HFFc6 (cell line): ENCODE data around the gene FAM210A. TPM values are rescaled to one million over a fixed set of nuclear protein-coding genes. Genes with fewer than 3 reads are reported as not detected.

Experiments used
- DNase-seq: peaks from one replicate; pipeline ENCODE4 v3.0.0-alpha.2; 2018
- H3K27ac Mint-ChIP-seq: 2 replicates; pipeline ENCODE4 v1.8.0; 2020; ENCODE audit warnings: mild to moderate bottlenecking, mixed read lengths
- H3K27me3 Mint-ChIP-seq: 2 replicates; pipeline ENCODE4 v1.8.0; 2021; ENCODE audit warnings: mild to moderate bottlenecking, moderate library complexity, mixed read lengths; ENCODE audit not compliant: insufficient read depth
- H3K36me3 Mint-ChIP-seq: 2 replicates; pipeline ENCODE4 v1.8.0; 2021; ENCODE audit warnings: low read depth, mixed read lengths
- H3K4me1 Mint-ChIP-seq: 2 replicates; pipeline ENCODE4 v1.8.0; 2020; ENCODE audit warnings: low read depth, mixed read lengths
- H3K4me3 Mint-ChIP-seq: 2 replicates; pipeline ENCODE4 v1.8.0; 2020; ENCODE audit warnings: mild to moderate bottlenecking, moderate library complexity, mixed read lengths
- H3K9me3 Mint-ChIP-seq: 2 replicates; pipeline ENCODE4 v1.8.0; 2020; ENCODE audit warnings: mild to moderate bottlenecking, mixed read lengths
- CTCF ChIP-seq: fragments of 200-600 bp; sonication (generic); IDR thresholded peaks from 2 replicates; pipeline ENCODE4 v1.5.0; 2021; ENCODE audit warnings: antibody characterized with exemption, mild to moderate bottlenecking
- total RNA-seq, 6 experiments: library from RNA; stranded (reverse); fragmentation: NEBNext Ultra II Directional; extraction: Animal tissue kit (Norgen Biotek cat#: 25700); gene quantifications; 2 replicates in 1 of 6; 3 replicates in 5 of 6; pipeline ENCODE4 v1.2.3, GENCODE V29; 2021

FAM210A gene
- total RNA-seq, 6 experiments from 2014 or later, result 11.5 to 19.7 (median 13.0) TPM

- Mint-ChIP-seq H3K27ac (no peak overlapping the region), H3K4me3 (no peak overlapping the region), H3K27me3 (peaks cover 14% of the 10 kb centered on the region), H3K36me3 (no peaks in the 10 kb centered on the region), H3K9me3 (no peaks in the 10 kb centered on the region), H3K4me1 (no peaks in the 10 kb centered on the region)
- no peak for DNase-seq
- TF ChIP-seq CTCF, result no peak
Observed at GRCh38 chr18:13635046-13635445, 91.3 kb downstream of the FAM210A start.

DNA sequence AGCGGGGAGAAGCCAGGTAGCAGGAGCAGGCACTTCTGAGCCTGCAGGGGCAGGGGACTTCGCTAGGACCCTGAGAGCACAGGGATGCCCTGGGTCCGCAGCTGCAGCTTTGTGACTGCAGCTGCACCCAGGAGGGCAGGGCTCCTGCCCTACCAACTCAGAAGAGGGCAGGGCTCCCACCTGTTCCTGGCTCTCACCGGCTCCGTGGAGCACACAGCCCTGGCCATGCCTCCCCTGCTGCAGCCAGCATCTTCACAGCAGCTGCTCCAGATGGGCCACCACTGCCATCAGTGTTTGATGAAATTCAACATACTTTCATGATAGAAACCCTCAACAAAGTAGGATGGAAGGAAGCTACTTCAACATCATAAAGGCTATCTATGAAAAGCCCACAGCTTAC is 92.7 kb downstream of the FAM210A start:
- H3K27me3 Mint-ChIP-seq, result peaks cover 12% of the 10 kb centered on the region
- H3K27ac Mint-ChIP-seq, result no peak overlapping the region
- H3K36me3 Mint-ChIP-seq, result no peaks in the 10 kb centered on the region
- H3K4me1 Mint-ChIP-seq, result no peaks in the 10 kb centered on the region
- H3K9me3 Mint-ChIP-seq, result no peaks in the 10 kb centered on the region
- no peak for DNase-seq
- no peak overlapping the region for H3K4me3 Mint-ChIP-seq
- TF ChIP-seq CTCF, result no peak

- TF ChIP-seq CTCF, result no peak
- H3K4me3 Mint-ChIP-seq, result no peak overlapping the region
- H3K4me1 Mint-ChIP-seq, result no peaks in the 10 kb centered on the region
- H3K27ac Mint-ChIP-seq, result no peak overlapping the region
- no peak for DNase-seq
- peaks cover 10% of the 10 kb centered on the region for H3K27me3 Mint-ChIP-seq
- H3K9me3 Mint-ChIP-seq, result no peaks in the 10 kb centered on the region
- no peaks in the 10 kb centered on the region for H3K36me3 Mint-ChIP-seq
Observed at GRCh38 chr18:13630716-13631268, 95.6 kb downstream of the FAM210A start.

DNA sequence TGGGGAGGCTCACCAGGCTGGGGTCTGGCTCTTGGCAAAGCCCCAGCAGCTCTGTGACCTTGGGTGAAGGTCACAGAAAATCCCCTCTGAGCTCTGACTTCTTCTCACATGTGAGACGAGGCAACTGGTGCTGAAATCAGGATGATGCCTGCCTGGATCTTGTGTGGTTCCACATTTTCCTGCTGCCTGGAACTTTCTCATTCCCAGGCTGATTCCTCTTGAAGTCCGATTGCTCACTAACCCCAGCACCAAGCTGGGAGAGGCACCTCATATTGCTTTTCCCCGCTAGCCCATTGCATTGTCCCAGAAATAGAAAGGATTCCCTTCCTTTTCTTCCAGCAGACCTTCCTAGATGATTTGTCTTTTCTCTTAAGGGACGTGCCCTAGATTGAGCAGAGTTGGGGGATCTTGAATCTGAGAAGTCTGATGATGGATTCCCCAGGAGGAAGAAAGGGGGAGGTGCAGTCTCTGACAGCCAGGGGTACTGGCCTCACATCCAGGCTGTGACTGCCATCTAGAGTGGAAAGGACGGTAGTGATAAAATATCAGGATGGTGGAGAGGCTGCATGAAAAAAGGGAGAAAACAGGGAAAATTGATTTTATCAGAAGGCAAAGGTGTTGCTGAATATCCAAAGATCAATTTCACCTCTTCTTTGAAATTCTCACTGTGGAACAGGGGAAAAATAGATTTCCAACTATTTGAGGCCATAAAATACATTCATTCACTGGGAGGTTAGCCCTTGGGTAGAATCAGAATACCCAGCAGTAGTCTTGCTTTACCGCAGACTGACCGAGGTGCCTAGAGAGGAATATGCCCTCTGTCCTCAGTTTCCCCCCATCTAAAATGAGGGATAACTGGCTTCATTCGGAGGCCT is 96.3 kb downstream of the FAM210A start:
- Mint-ChIP-seq H3K27me3 (peaks cover 10% of the 10 kb centered on the region), H3K36me3 (no peaks in the 10 kb centered on the region), H3K9me3 (no peaks in the 10 kb centered on the region), H3K27ac (no peak overlapping the region), H3K4me1 (no peaks in the 10 kb centered on the region), H3K4me3 (no peak overlapping the region)
- DNase-seq, result peak; percentile 48
- peak; percentile 78 for TF ChIP-seq CTCF

DNA sequence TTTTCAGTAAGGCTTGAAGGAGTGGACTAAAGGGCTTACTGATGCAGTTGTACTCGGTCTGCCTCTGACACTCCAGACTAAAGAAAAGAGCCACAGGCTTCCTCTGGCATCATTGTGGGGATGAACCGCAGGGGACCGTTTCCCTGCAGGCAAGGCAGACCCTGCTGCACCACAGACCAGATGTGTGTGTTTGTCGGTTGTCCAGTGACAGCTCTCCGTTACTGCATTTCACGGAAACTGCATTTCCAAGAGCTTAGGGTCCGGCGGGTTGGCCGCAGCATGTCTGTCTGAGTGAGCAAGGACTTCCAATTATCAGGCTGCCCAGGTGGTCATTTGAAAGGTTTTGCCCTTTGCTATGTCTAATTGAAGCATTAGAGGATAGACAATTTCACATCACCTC is 98.1 kb downstream of the FAM210A start:
- no peak overlapping the region for H3K27ac Mint-ChIP-seq
- no peak for DNase-seq
- no peak overlapping the region for H3K4me3 Mint-ChIP-seq
- H3K9me3 Mint-ChIP-seq, result no peaks in the 10 kb centered on the region
- TF ChIP-seq CTCF, result no peak
- H3K36me3 Mint-ChIP-seq, result no peaks in the 10 kb centered on the region
- H3K4me1 Mint-ChIP-seq, result no peaks in the 10 kb centered on the region
- H3K27me3 Mint-ChIP-seq, result peaks cover 17% of the 10 kb centered on the region
